Measurements from ENCODE around the gene PTPRO. TPM values are rescaled to one million over a fixed set of nuclear protein-coding genes. Genes with fewer than 3 reads are reported as not detected.

The PTPRO gene
- polyA plus RNA-seq, 1 of the 3 experiments (the other 2 are of a cell fraction), result 1.4 TPM

GRCh38 chr12:15429262-15429661, 107.0 kb downstream of the PTPRO start:
- no peak overlapping the region for H3K9ac ChIP-seq
- H3K4me1 ChIP-seq (ENCODE audit: control insufficient read depth in 1 of 2, insufficient read depth in 2 of 2, low read depth in 1 of 2, low read length in 1 of 2), result no peaks in the 10 kb centered on the region
- H2AFZ ChIP-seq (ENCODE audit: low read depth), result no peak overlapping the region
- H3K79me2 ChIP-seq (ENCODE audit: insufficient read depth), result no peaks in the 10 kb centered on the region
- H3K4me2 ChIP-seq, result no peak overlapping the region
- no peak overlapping the region for H3K4me3 ChIP-seq (ENCODE audit: low read depth in 2 of 2, low read length in 1 of 2)
- H3K27me3 ChIP-seq (ENCODE audit: insufficient read depth), result no peaks in the 10 kb centered on the region
- TF ChIP-seq REST (IDR thresholded peaks at IDR 0.05; ENCODE audit: low read depth, low read length) (no peak), RFX5 (IDR thresholded peaks at IDR 0.05; ENCODE audit: low read length) (no peak), FOXJ3 (CRISPR knock-in tag; IDR thresholded peaks at IDR 0.05) (no peak), ELF1 (IDR thresholded peaks at IDR 0.05) (no peak), EP300 (IDR thresholded peaks at IDR 0.05; ENCODE audit: borderline replicate concordance in 1 of 2, low read depth in 1 of 2, low read length in 1 of 2) (no peak), MEF2A (IDR thresholded peaks at IDR 0.05; ENCODE audit: borderline replicate concordance, low read depth) (no peak), POLR2AphosphoS5 (IDR thresholded peaks at IDR 0.05; ENCODE audit: low read depth, low read length) (no peak), RCOR1 (IDR thresholded peaks at IDR 0.05; ENCODE audit: low read length) (no peak), CTCF (IDR thresholded peaks at IDR 0.05) (no peak)
- 76% methylated on average over 1 of the region's 1 CpG for WGBS (ENCODE audit: low lambda C conversion rate)
- H3K36me3 ChIP-seq (replicated peaks in 1 of 2; ENCODE audit: control insufficient read depth in 1 of 2, insufficient read depth in 2 of 2, low read length in 1 of 2), result no peaks in the 10 kb centered on the region
- no peak for DNase-seq
- H3F3A ChIP-seq (replicated peaks; ENCODE audit: insufficient read depth), result no peaks in the 10 kb centered on the region
- POLR2A ChIA-PET, result no interaction called here
- peaks cover 9% of the 10 kb centered on the region; the same call in 1 of the 2 replicates for H3K9me2 ChIP-seq
- H3K27ac ChIP-seq (ENCODE audit: low read depth in 2 of 2, low read length in 1 of 2), result no peak overlapping the region
- no peaks in the 10 kb centered on the region for H3K9me3 ChIP-seq
- CTCF ChIA-PET, result no interaction called here
- no peaks in the 10 kb centered on the region for H4K20me1 ChIP-seq (ENCODE audit: insufficient read depth)

GRCh38 chr12:15435597-15435996, 113.3 kb downstream of the PTPRO start:
- H3K9ac ChIP-seq, result no peak overlapping the region
- H2AFZ ChIP-seq (ENCODE audit: low read depth), result no peak overlapping the region
- 0 out of 2 replicates have a peak, but pooled peaks cover 2% of the 10 kb centered on the region for H3K9me2 ChIP-seq
- no peak overlapping the region for H3K4me2 ChIP-seq
- no peak for DNase-seq
- ChIA-PET POLR2A (no interaction called here), CTCF (no interaction called here)
- H4K20me1 ChIP-seq (ENCODE audit: insufficient read depth), result no peaks in the 10 kb centered on the region
- H3K36me3 ChIP-seq (replicated peaks in 1 of 2; ENCODE audit: control insufficient read depth in 1 of 2, insufficient read depth in 2 of 2, low read length in 1 of 2), result no peaks in the 10 kb centered on the region
- WGBS (ENCODE audit: low lambda C conversion rate), result 87% methylated on average over 2 of the region's 2 CpGs
- no peaks in the 10 kb centered on the region for H3K4me1 ChIP-seq (ENCODE audit: control insufficient read depth in 1 of 2, insufficient read depth in 2 of 2, low read depth in 1 of 2, low read length in 1 of 2)
- H3K4me3 ChIP-seq (ENCODE audit: low read depth in 2 of 2, low read length in 1 of 2), result no peak overlapping the region
- TF ChIP-seq ZBTB33 (IDR thresholded peaks at IDR 0.05; ENCODE audit: borderline replicate concordance, low read depth) (no peak), RXRA (IDR thresholded peaks at IDR 0.05; ENCODE audit: borderline replicate concordance, low read depth) (no peak), GATA2 (CRISPR knock-in tag; IDR thresholded peaks at IDR 0.05) (no peak), REST (IDR thresholded peaks at IDR 0.05; ENCODE audit: low read depth, low read length) (peak; percentile 82)
- no peaks in the 10 kb centered on the region for H3K79me2 ChIP-seq (ENCODE audit: insufficient read depth)
- no peaks in the 10 kb centered on the region for H3K9me3 ChIP-seq
- H3K27ac ChIP-seq (ENCODE audit: low read depth in 2 of 2, low read length in 1 of 2), result no peak overlapping the region
- H3F3A ChIP-seq (replicated peaks; ENCODE audit: insufficient read depth), result no peaks in the 10 kb centered on the region
- H3K27me3 ChIP-seq (ENCODE audit: insufficient read depth), result no peaks in the 10 kb centered on the region

All from SK-N-SH (cell line).